Measurements from ENCODE around the gene SF3B2. TPM values are rescaled to one million over a fixed set of nuclear protein-coding genes. Genes with fewer than 3 reads are reported as not detected.
A peak's percentile ranks its signal among the peaks of the same experiment; 100 is the strongest.

SF3B2 gene
- polyA plus RNA-seq, 1 of the 3 experiments (the other 2 are of a cell fraction): 128 TPM

- TF ChIP-seq YY1 (IDR thresholded peaks at IDR 0.05; ENCODE audit: low read depth): no peak
- TF ChIP-seq NRF1 (IDR thresholded peaks at IDR 0.05; ENCODE audit: low read depth, low read length): no peak
- POLR2A ChIA-PET: no interaction called here
Observed at GRCh38 chr11:66042996-66043906, 8.9 kb upstream of the SF3B2 start.

GRCh38 chr11:66044757-66045156 is 7.4 kb upstream of the SF3B2 start:
- POLR2A ChIA-PET: interaction anchor here (0.6 to 2.0 kb wide), 4 partner anchors 10 to 42 kb away, joined by 3 to 11 read pairs (median 6); partner anchors contain the start of genes BANF1 and EIF1AD

More at GRCh38 chr11:66042996-66043906, 8.9 kb upstream of the SF3B2 start:
- Histone ChIP-seq H3K4me1 (ENCODE audit: control insufficient read depth in 1 of 2, insufficient read depth in 2 of 2, low read depth in 1 of 2, low read length in 1 of 2) (peaks cover 6 to 20% of the 10 kb centered on the region in 2 experiments; a peak in 1 of 4 replicates), H3K27me3 (ENCODE audit: insufficient read depth) (no peaks in the 10 kb centered on the region), H4K20me1 (ENCODE audit: insufficient read depth) (no peaks in the 10 kb centered on the region), H3K4me2 (no peak overlapping the region), H3F3A (replicated peaks; ENCODE audit: insufficient read depth) (peaks cover 12% of the 10 kb centered on the region), H3K9ac (no peak overlapping the region), H3K9me3 (no peaks in the 10 kb centered on the region), H3K4me3 (ENCODE audit: low read depth in 2 of 2, low read length in 1 of 2) (no peak overlapping the region), H3K79me2 (ENCODE audit: insufficient read depth) (no peaks in the 10 kb centered on the region), H3K27ac (ENCODE audit: low read depth in 2 of 2, low read length in 1 of 2) (no peak overlapping the region), H3K9me2 (no peaks in the 10 kb centered on the region), H3K36me3 (replicated peaks in 1 of 2; ENCODE audit: control insufficient read depth in 1 of 2, insufficient read depth in 2 of 2, low read length in 1 of 2) (peaks cover 0 to 6% of the 10 kb centered on the region in 2 experiments), H2AFZ (ENCODE audit: low read depth) (no peak overlapping the region)
- DNase-seq: no peak
- WGBS (ENCODE audit: low lambda C conversion rate): 96% methylated on average over 76 of the region's 88 CpGs
- CTCF ChIA-PET: interaction anchor here (0.9 to 5.8 kb wide), 8 partner anchors 8 to 225 kb away, joined by 3 to 46 read pairs (median 17); no protein-coding TSS in a partner anchor

More at GRCh38 chr11:66044757-66045156, 7.4 kb upstream of the SF3B2 start:
- no peak overlapping the region for H3K27ac ChIP-seq (ENCODE audit: low read depth in 2 of 2, low read length in 1 of 2)
- H3K79me2 ChIP-seq (ENCODE audit: insufficient read depth): no peaks in the 10 kb centered on the region
- no peaks in the 10 kb centered on the region for H4K20me1 ChIP-seq (ENCODE audit: insufficient read depth)
- H2AFZ ChIP-seq (ENCODE audit: low read depth): no peak overlapping the region
- no peak for DNase-seq
- no peaks in the 10 kb centered on the region for H3K9me3 ChIP-seq
- no peaks in the 10 kb centered on the region for H3K9me2 ChIP-seq
- peak overlapping the region in 1 of 2 experiments; percentile 53; a peak in 1 of 4 replicates for H3K4me3 ChIP-seq (ENCODE audit: low read depth in 2 of 2, low read length in 1 of 2)
- H3K27me3 ChIP-seq (ENCODE audit: insufficient read depth): no peaks in the 10 kb centered on the region
- 67% methylated on average over 6 of the region's 6 CpGs for whole genome bisulfite sequencing (ENCODE audit: low lambda C conversion rate)
- no peak overlapping the region for H3K4me2 ChIP-seq
- H3K36me3 ChIP-seq (replicated peaks in 1 of 2; ENCODE audit: control insufficient read depth in 1 of 2, insufficient read depth in 2 of 2, low read length in 1 of 2): peaks cover 0 to 6% of the 10 kb centered on the region in 2 experiments
- no peak for TF ChIP-seq USF2 (IDR thresholded peaks at IDR 0.05; ENCODE audit: borderline replicate concordance, low read depth, low read length)
- no peak for TF ChIP-seq YY1 (IDR thresholded peaks at IDR 0.05; ENCODE audit: low read depth)
- TF ChIP-seq USF1 (IDR thresholded peaks at IDR 0.05; ENCODE audit: borderline replicate concordance, low read depth): no peak
- TF ChIP-seq TCF12 (IDR thresholded peaks at IDR 0.05): no peak
- no peak for TF ChIP-seq TEAD4 (IDR thresholded peaks at IDR 0.05; ENCODE audit: borderline replicate concordance, insufficient read depth)
- no peak for TF ChIP-seq FOXM1 (IDR thresholded peaks at IDR 0.05; ENCODE audit: low read depth)
- TF ChIP-seq NFIC (IDR thresholded peaks at IDR 0.05; ENCODE audit: borderline replicate concordance): no peak
- TF ChIP-seq RCOR1 (IDR thresholded peaks at IDR 0.05; ENCODE audit: low read length): no peak
- CTCF ChIA-PET: interaction anchor here (0.6 to 5.8 kb wide), 23 partner anchors 9 to 1113 kb away, joined by 3 to 46 read pairs (median 6); partner anchors contain the start of genes FIBP and PACS1
- H3K4me1 ChIP-seq (ENCODE audit: control insufficient read depth in 1 of 2, insufficient read depth in 2 of 2, low read depth in 1 of 2, low read length in 1 of 2): peaks cover 6 to 30% of the 10 kb centered on the region in 2 experiments; a peak in 1 of 4 replicates
- H3K9ac ChIP-seq: no peak overlapping the region
- H3F3A ChIP-seq (replicated peaks; ENCODE audit: insufficient read depth): peaks cover 12% of the 10 kb centered on the region

Measured in SK-N-SH (cell line).